IPS DF 4.7 (cell line): ENCODE data around the gene HARBI1.

Experiments used
- DNase-seq: peaks from one replicate; pipeline ENCODE4 v3.0.0-alpha.2; 2013; ENCODE audit warnings: low spot score; ENCODE audit errors: extremely low read depth

Gene HARBI1

GRCh38 chr11:46617134-46617971 is at the start of gene HARBI1, which contains the start of gene ATG13:
HARBI1 (minus strand) TSS chr11:46617227; CDS start chr11:46616237, 990 bp downstream.
ATG13 (plus strand) TSS chr11:46617553; CDS start chr11:46644292, 26,739 bp downstream.
- peak; percentile 38 for DNase-seq

- no peak for DNase-seq
Measured at GRCh38 chr11:46666516-46666915, 49.5 kb upstream of the HARBI1 start.

GRCh38 chr11:46665356-46665755 is 48.3 kb upstream of the HARBI1 start:
- DNase-seq, result no peak

GRCh38 chr11:46664612-46665011 is 47.6 kb upstream of the HARBI1 start:
- no peak for DNase-seq

GRCh38 chr11:46663277-46663940 is 46.4 kb upstream of the HARBI1 start:
- no peak for DNase-seq

GRCh38 chr11:46662366-46662765 is 45.3 kb upstream of the HARBI1 start:
- no peak for DNase-seq

GRCh38 chr11:46661836-46662235 is 44.8 kb upstream of the HARBI1 start:
- DNase-seq, result no peak

GRCh38 chr11:46659908-46660307 is 42.9 kb upstream of the HARBI1 start:
- DNase-seq, result no peak

- DNase-seq, result no peak
Measured at GRCh38 chr11:46658259-46658658, 41.2 kb upstream of the HARBI1 start.

- DNase-seq, result no peak
Measured at GRCh38 chr11:46657186-46657585, 40.2 kb upstream of the HARBI1 start.

- no peak for DNase-seq
Measured at GRCh38 chr11:46655631-46656030, 38.6 kb upstream of the HARBI1 start.

GRCh38 chr11:46649180-46649738 is 32.2 kb upstream of the HARBI1 start:
- no peak for DNase-seq

- DNase-seq, result no peak
Measured at GRCh38 chr11:46643986-46644385, 27.0 kb upstream of the HARBI1 start.

- DNase-seq, result no peak
Measured at GRCh38 chr11:46643531-46643930, 26.5 kb upstream of the HARBI1 start.

GRCh38 chr11:46642627-46643335 is 25.8 kb upstream of the HARBI1 start:
- no peak for DNase-seq

GRCh38 chr11:46641639-46642038 is 24.6 kb upstream of the HARBI1 start:
- DNase-seq, result no peak

GRCh38 chr11:46640036-46640788 is 23.2 kb upstream of the HARBI1 start:
- no peak for DNase-seq

- DNase-seq, result no peak
Measured at GRCh38 chr11:46639197-46639839, 22.3 kb upstream of the HARBI1 start.

GRCh38 chr11:46637546-46637945 is 20.5 kb upstream of the HARBI1 start:
- no peak for DNase-seq

GRCh38 chr11:46635557-46636139 is 18.6 kb upstream of the HARBI1 start:
- no peak for DNase-seq
